Suprapubic skin (tissue), 4 donors: ENCODE measurements around the gene MORC4. TPM values are rescaled to one million over a fixed set of nuclear protein-coding genes. Genes with fewer than 3 reads are reported as not detected.

Experiments
- DNase-seq, 2 donors: peaks; one replicate each; pipeline ENCODE4 v3.0.0-alpha.2; 2019; ENCODE audit warnings: low spot score in 2 of 2
- H3K27ac ChIP-seq: fragments of 200-600 bp; sonication (generic); one replicate; pipeline ENCODE4 v1.5.1; 2019
- H3K27me3 ChIP-seq: fragments of 200-600 bp; sonication (generic); one replicate; pipeline ENCODE4 v1.5.1; 2019
- H3K36me3 ChIP-seq: fragments of 200-600 bp; sonication (generic); one replicate; pipeline ENCODE4 v1.5.1; 2019
- H3K4me1 ChIP-seq: fragments of 200-600 bp; sonication (generic); one replicate; pipeline ENCODE4 v1.5.1; 2019
- H3K4me3 ChIP-seq: fragments of 200-600 bp; sonication (generic); one replicate; pipeline ENCODE4 v1.5.1; 2019; ENCODE audit warnings: mild to moderate bottlenecking
- H3K9me3 ChIP-seq: fragments of 200-600 bp; sonication (generic); one replicate; pipeline ENCODE4 v1.5.1; 2019
- EP300 ChIP-seq: sonication (generic); formaldehyde crosslinking; IDR thresholded peaks from one replicate; pipeline ENCODE4 v1.6.1; 2017; ENCODE audit warnings: antibody characterized with exemption
- POLR2A ChIP-seq, 2 donors: fragments of 450-650 bp; IDR thresholded peaks; one replicate each; pipeline ENCODE4 v1.6.1; 2017; ENCODE audit warnings: antibody characterized with exemption in 2 of 2, mild to moderate bottlenecking in 2 of 2, moderate library complexity in 2 of 2
- POLR2AphosphoS5 ChIP-seq, 3 donors: sonication (generic); formaldehyde crosslinking; IDR thresholded peaks; one replicate each; pipeline ENCODE4 v1.6.1; 2017; ENCODE audit warnings: antibody characterized with exemption in 3 of 3
- WGBS: methylation state at CpG from one replicate; pipeline ENCODE4 v1.1.5; 2018; 5-methylcytosine and 5-hydroxymethylcytosine counted together
- total RNA-seq, 4 donors: library from RNA; depleted of rRNA; stranded (reverse); fragments of >200 nt; gene quantifications; one replicate each; pipeline ENCODE4 v1.1.0, GENCODE V29; 2016
- TF ChIP-seq, protein P1 (sequence below), 2 donors: fragments of 200-600 bp in 1 of 2; fragments of 450-650 bp in 1 of 2; sonication (generic) in 1 of 2; IDR thresholded peaks; one replicate each; pipeline ENCODE4 v1.5.1; 2016 to 2019; ENCODE audit warnings: antibody characterized with exemption in 2 of 2, mild to moderate bottlenecking in 1 of 2, moderate library complexity in 1 of 2

Gene MORC4
- total RNA-seq, 4 donors from 2014 or later: 17.4 to 33.2 (median 24.9) TPM

DNA sequence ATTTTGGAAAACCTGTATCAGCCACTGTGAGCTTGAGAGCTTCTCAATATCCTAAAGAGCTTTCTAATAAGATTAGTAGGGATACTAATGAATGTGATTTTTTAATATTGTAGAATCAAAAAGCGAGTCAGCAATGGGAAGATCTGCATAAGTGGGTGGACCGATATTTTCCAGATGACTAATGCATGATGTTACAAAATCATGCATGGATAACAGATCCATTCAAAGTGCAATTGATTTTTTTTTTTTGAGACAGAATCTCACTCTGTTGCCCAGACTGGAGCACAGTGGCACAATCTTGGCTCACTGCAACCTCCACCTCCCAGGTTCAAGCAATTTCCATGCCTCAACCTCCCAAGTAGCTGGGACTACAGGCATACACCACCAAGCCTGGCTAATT is 87.1 kb downstream of the MORC4 start:
- 42% methylated on average over 2 of the region's 2 CpGs for WGBS
- H3K27me3 ChIP-seq: no peaks in the 10 kb centered on the region
- no peak overlapping the region for H3K4me3 ChIP-seq
- H3K36me3 ChIP-seq: no peaks in the 10 kb centered on the region
- H3K27ac ChIP-seq: no peak overlapping the region
- no peak for TF ChIP-seq POLR2AphosphoS5 (IDR thresholded peaks at IDR 0.05)
- TF ChIP-seq, protein P1, sequence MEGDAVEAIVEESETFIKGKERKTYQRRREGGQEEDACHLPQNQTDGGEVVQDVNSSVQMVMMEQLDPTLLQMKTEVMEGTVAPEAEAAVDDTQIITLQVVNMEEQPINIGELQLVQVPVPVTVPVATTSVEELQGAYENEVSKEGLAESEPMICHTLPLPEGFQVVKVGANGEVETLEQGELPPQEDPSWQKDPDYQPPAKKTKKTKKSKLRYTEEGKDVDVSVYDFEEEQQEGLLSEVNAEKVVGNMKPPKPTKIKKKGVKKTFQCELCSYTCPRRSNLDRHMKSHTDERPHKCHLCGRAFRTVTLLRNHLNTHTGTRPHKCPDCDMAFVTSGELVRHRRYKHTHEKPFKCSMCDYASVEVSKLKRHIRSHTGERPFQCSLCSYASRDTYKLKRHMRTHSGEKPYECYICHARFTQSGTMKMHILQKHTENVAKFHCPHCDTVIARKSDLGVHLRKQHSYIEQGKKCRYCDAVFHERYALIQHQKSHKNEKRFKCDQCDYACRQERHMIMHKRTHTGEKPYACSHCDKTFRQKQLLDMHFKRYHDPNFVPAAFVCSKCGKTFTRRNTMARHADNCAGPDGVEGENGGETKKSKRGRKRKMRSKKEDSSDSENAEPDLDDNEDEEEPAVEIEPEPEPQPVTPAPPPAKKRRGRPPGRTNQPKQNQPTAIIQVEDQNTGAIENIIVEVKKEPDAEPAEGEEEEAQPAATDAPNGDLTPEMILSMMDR (IDR thresholded peaks at IDR 0.05): no peak
- TF ChIP-seq POLR2A (IDR thresholded peaks at IDR 0.05): no peak
- no peak for TF ChIP-seq EP300
- no peaks in the 10 kb centered on the region for H3K9me3 ChIP-seq
- H3K4me1 ChIP-seq: no peaks in the 10 kb centered on the region
- no peak for DNase-seq

DNA sequence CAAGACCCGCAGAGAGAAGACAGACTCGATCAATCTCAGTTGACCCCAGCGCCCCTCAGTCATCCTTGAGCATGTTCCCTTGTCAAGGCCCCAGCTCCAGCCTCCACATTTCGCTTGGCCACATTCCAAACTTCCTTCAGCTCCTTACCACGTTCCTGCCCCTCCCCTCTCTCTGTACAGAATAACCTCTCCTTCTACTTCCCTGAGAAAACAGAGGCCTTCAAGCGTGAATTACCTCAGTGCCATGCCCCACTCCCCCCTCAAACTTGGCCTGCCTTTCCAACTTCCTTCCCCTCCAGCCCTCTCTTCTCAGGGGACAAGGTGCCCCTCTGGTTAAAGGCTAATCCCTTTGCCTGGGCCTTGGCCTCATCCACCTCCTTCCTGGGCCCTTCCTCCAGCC is 93.7 kb downstream of the MORC4 start:
- no peaks in the 10 kb centered on the region for H3K9me3 ChIP-seq
- no peak for DNase-seq
- WGBS: 52% methylated on average over 6 of the region's 6 CpGs
- H3K27ac ChIP-seq: no peak overlapping the region
- H3K4me3 ChIP-seq: no peak overlapping the region
- H3K27me3 ChIP-seq: no peaks in the 10 kb centered on the region
- TF ChIP-seq EP300: no peak
- H3K36me3 ChIP-seq: no peaks in the 10 kb centered on the region
- H3K4me1 ChIP-seq: no peaks in the 10 kb centered on the region

DNA sequence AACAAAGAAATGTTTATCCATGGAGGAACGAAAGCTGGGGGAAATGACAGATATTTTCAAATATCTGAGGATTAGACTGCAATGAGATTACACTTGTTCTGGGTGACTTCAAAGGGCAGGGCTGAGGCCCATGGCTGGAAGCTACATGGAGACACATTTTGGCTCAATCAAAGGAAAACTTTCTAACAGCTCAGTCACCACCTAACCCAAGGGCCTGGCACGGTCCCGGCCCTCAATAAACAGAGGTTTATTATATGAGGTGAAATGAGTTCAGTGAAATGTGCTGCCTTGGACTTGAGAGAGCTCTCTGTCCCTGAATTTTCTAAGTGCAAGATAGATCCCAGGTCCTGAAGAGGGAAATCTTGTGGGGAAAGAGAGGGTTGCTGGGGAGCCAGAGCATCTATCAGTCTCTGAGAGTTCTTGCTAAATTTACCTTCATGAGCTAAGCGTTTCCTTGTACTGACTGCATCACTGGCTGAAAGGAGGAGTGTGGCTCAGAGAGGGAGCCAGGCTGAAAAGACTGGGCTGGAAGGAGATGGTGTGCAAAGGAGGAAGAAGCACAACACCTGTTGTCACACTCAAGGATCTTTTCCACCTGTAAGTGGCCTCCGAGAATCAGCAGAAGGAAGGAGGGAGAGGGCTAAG is 94.8 kb downstream of the MORC4 start:
- H3K4me1 ChIP-seq: no peaks in the 10 kb centered on the region
- WGBS: 65% methylated on average over 5 of the region's 5 CpGs
- H3K4me3 ChIP-seq: no peak overlapping the region
- H3K27ac ChIP-seq: no peak overlapping the region
- H3K36me3 ChIP-seq: no peaks in the 10 kb centered on the region
- H3K27me3 ChIP-seq: no peaks in the 10 kb centered on the region
- no peaks in the 10 kb centered on the region for H3K9me3 ChIP-seq
- TF ChIP-seq POLR2AphosphoS5 (IDR thresholded peaks at IDR 0.05) (no peak), POLR2A (IDR thresholded peaks at IDR 0.05) (no peak), EP300 (no peak)
- TF ChIP-seq, protein P1 (IDR thresholded peaks at IDR 0.05): no peak
- DNase-seq: no peak

DNA sequence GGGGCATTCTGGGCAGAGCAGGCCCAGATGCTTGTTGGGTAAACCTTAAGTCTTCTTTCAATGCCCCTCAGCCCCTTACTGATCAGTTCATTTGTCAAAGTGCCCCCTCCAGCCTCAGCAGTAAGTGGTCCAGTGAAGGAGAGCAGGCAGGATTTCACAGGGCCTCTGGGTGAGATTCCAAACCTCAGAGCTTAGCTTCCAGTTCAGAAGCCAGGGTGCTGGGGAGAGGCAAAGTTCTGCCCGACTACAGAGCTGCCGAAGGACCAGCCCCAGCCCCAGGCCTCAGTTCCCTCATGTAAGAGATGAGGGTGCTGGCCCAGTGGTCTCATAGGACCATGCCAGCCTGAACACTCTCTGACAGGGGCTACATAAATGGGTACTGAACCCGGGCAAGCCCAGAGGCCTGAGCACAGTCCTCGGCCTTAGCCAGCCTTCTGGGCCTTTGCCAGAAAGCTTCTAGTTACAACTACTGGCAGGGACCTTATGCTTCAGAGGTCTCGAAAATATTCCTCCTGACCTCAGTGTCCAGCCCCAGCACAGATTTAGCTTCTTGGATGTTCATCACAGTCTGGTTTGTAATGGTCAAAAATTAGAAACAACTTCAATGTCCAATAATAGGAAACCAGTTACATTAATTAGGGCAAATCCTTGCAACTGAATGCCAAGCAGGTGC is 96.0 kb downstream of the MORC4 start:
- TF ChIP-seq, protein P1 (IDR thresholded peaks at IDR 0.05): no peak
- no peak for TF ChIP-seq POLR2AphosphoS5 (IDR thresholded peaks at IDR 0.05)
- TF ChIP-seq POLR2A (IDR thresholded peaks at IDR 0.05): no peak
- TF ChIP-seq EP300: no peak
- DNase-seq: no peak
- 62% methylated on average over 2 of the region's 5 CpGs for WGBS
- no peaks in the 10 kb centered on the region for H3K27me3 ChIP-seq
- H3K4me1 ChIP-seq: no peaks in the 10 kb centered on the region
- H3K4me3 ChIP-seq: no peak overlapping the region
- H3K9me3 ChIP-seq: no peaks in the 10 kb centered on the region
- H3K27ac ChIP-seq: no peak overlapping the region
- no peaks in the 10 kb centered on the region for H3K36me3 ChIP-seq

DNA sequence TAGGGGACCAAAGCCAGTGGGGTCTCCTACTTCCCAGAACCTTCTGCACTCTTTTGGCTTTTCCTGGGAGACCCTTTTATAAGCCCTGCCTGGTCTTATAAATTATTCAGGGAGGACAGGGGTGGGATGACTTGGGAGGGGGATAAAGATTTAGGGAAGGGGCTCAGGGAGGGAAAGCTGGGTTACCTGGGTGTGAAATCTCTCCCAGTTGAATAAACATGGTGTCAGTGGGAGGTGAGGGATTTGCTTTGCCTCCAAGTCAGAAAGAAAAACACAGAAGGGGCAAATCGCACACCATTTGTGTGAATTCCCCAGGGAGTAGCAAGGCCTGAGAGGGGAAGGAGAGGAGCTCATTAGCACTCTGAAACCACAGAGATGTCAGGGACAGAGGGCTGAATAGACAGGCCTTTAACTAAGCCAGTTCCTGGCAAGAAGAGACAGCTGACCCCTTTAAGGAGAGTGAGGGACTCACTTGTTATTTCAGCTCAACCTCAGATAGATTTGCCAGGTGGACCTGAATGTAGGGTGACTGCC is 96.7 kb downstream of the MORC4 start, which contains the start of gene RIPPLY1:
TSS of gene RIPPLY1 (minus strand) at position 51 of the 534 bp plus-strand sequence. CDS start 54 bp downstream, outside the sequence.
- 83% methylated on average over 1 of the region's 1 CpG for WGBS
- H3K4me3 ChIP-seq: no peak within 1 kb of the TSS
- TF ChIP-seq, protein P1 (IDR thresholded peaks at IDR 0.05): no peak
- TF ChIP-seq EP300: no peak
- TF ChIP-seq POLR2A (IDR thresholded peaks at IDR 0.05): no peak
- TF ChIP-seq POLR2AphosphoS5 (IDR thresholded peaks at IDR 0.05): no peak
- H3K36me3 ChIP-seq: no peaks in the 10 kb centered on the region
- no peaks in the 10 kb centered on the region for H3K27me3 ChIP-seq
- no peaks in the 10 kb centered on the region for H3K4me1 ChIP-seq
- DNase-seq: no peak
- no peaks in the 10 kb centered on the region for H3K9me3 ChIP-seq
- H3K27ac ChIP-seq: no peak within 1 kb of the TSS
